HEK293 (cell line): ENCODE data around the gene CDC73.

Experiments used
- SETDB1 ChIP-seq: IDR thresholded peaks from one replicate; pipeline ENCODE4 v1.6.1; 2017; ENCODE audit warnings: mild to moderate bottlenecking, low read length, moderate library complexity, mixed read lengths; ENCODE audit not compliant: insufficient read length
- SP2 ChIP-seq: fragments of 450-650 bp; formaldehyde crosslinking; IDR thresholded peaks from 2 replicates; pipeline ENCODE4 v1.5.1; 2016; ENCODE audit warnings: missing biosample characterization, missing genetic modification characterization
- TCF7L2 ChIP-seq: IDR thresholded peaks from 2 replicates; pipeline ENCODE4 v1.6.1; 2011; ENCODE audit warnings: low read depth, mild to moderate bottlenecking, inconsistent platforms, low read length, moderate library complexity, borderline replicate concordance
- ZNF416 ChIP-seq: fragments of 450-650 bp; formaldehyde crosslinking; IDR thresholded peaks from 2 replicates; pipeline ENCODE4 v1.5.1; 2016; ENCODE audit warnings: missing biosample characterization, missing genetic modification characterization
- ZNF677 ChIP-seq: fragments of 450-650 bp; IDR thresholded peaks from 2 replicates; pipeline ENCODE4 v1.5.0; 2018; ENCODE audit warnings: missing biosample characterization, mild to moderate bottlenecking, missing genetic modification characterization, moderate library complexity
- ZNF76 ChIP-seq: fragments of 450-650 bp; formaldehyde crosslinking; IDR thresholded peaks from 2 replicates; pipeline ENCODE4; 2016; ENCODE audit warnings: low read depth, missing biosample characterization, missing genetic modification characterization, borderline replicate concordance
- TF ChIP-seq, protein P1 (sequence below): fragments of 450-650 bp; formaldehyde crosslinking; IDR thresholded peaks from 2 replicates; pipeline ENCODE4 v1.5.1; 2016; ENCODE audit warnings: missing biosample characterization, missing genetic modification characterization
- TF ChIP-seq, protein P2 (sequence below): fragments of 450-650 bp; formaldehyde crosslinking; IDR thresholded peaks from 2 replicates; pipeline ENCODE4 v1.5.1; 2017; ENCODE audit warnings: missing biosample characterization, mild to moderate bottlenecking, missing genetic modification characterization, moderate library complexity
- TF ChIP-seq, protein P3 (sequence below): fragments of 450-650 bp; formaldehyde crosslinking; optimal IDR thresholded peaks from 2 replicates; pipeline ENCODE3; 2016; ENCODE audit warnings: missing biosample characterization, mild to moderate bottlenecking, missing genetic modification characterization
- TF ChIP-seq, protein P4 (sequence below): sonication (generic); formaldehyde crosslinking; IDR thresholded peaks from 2 replicates; pipeline ENCODE4 v1.8.1; 2022; ENCODE audit warnings: mild to moderate bottlenecking, moderate library complexity, missing genetic modification reagents
- TF ChIP-seq, protein P5 (sequence below): fragments of 450-650 bp; formaldehyde crosslinking; IDR thresholded peaks from 2 replicates; pipeline ENCODE4 v1.5.1; 2016; ENCODE audit warnings: missing biosample characterization, missing genetic modification characterization

DNA sequence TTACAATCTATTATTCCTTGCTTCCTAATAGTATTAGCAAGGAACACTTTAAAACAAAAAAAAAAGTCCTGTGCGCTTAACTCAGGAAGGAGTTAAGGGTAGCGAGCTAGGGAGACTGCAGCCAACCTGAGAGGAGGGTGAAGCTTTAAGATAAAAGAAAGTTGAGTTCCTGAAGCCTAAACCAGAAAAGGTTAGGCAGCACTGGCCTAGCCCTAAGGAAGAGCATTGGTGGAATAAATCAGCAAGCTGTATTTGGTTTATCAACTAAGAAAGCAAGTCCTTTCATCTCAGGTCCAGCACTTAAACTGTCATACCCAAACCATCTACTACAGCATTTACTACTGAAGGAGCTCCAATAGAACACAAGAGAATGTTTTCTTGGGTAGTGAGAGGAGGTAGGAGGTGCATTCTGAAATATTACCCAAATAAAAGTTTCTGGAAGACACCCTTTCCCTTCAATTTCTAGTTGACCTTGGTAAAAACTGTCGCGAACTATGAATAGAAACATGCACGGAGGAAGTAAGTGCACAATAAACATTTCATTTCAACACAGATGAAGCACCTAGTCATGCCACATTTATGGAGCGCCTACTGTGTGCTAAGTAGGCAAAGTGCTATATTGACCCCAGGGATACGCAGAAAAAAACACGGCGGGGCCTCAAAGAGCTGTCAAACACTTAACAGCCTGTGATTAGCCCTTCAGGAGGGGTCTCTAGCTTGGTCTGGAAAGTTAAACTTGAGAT is 17.9 kb upstream of the CDC73 start:
- TF ChIP-seq, protein P1, sequence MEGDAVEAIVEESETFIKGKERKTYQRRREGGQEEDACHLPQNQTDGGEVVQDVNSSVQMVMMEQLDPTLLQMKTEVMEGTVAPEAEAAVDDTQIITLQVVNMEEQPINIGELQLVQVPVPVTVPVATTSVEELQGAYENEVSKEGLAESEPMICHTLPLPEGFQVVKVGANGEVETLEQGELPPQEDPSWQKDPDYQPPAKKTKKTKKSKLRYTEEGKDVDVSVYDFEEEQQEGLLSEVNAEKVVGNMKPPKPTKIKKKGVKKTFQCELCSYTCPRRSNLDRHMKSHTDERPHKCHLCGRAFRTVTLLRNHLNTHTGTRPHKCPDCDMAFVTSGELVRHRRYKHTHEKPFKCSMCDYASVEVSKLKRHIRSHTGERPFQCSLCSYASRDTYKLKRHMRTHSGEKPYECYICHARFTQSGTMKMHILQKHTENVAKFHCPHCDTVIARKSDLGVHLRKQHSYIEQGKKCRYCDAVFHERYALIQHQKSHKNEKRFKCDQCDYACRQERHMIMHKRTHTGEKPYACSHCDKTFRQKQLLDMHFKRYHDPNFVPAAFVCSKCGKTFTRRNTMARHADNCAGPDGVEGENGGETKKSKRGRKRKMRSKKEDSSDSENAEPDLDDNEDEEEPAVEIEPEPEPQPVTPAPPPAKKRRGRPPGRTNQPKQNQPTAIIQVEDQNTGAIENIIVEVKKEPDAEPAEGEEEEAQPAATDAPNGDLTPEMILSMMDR (tag by site-specific recombination) = no peak
- TF ChIP-seq SP2 (tag by site-specific recombination) = no peak
- TF ChIP-seq ZNF76 (tag by site-specific recombination) = no peak
- TF ChIP-seq, protein P2, sequence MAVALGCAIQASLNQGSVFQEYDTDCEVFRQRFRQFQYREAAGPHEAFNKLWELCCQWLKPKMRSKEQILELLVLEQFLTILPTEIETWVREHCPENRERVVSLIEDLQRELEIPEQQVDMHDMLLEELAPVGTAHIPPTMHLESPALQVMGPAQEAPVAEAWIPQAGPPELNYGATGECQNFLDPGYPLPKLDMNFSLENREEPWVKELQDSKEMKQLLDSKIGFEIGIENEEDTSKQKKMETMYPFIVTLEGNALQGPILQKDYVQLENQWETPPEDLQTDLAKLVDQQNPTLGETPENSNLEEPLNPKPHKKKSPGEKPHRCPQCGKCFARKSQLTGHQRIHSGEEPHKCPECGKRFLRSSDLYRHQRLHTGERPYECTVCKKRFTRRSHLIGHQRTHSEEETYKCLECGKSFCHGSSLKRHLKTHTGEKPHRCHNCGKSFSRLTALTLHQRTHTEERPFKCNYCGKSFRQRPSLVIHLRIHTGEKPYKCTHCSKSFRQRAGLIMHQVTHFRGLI = no peak
- no peak for TF ChIP-seq ZNF416
- TF ChIP-seq, protein P3, sequence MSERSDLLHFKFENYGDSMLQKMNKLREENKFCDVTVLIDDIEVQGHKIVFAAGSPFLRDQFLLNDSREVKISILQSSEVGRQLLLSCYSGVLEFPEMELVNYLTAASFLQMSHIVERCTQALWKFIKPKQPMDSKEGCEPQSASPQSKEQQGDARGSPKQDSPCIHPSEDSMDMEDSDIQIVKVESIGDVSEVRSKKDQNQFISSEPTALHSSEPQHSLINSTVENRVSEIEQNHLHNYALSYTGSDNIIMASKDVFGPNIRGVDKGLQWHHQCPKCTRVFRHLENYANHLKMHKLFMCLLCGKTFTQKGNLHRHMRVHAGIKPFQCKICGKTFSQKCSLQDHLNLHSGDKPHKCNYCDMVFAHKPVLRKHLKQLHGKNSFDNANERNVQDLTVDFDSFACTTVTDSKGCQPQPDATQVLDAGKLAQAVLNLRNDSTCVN (tag by site-specific recombination) = no peak
- no peak for TF ChIP-seq TCF7L2
- TF ChIP-seq SETDB1 = no peak
- TF ChIP-seq, protein P4, sequence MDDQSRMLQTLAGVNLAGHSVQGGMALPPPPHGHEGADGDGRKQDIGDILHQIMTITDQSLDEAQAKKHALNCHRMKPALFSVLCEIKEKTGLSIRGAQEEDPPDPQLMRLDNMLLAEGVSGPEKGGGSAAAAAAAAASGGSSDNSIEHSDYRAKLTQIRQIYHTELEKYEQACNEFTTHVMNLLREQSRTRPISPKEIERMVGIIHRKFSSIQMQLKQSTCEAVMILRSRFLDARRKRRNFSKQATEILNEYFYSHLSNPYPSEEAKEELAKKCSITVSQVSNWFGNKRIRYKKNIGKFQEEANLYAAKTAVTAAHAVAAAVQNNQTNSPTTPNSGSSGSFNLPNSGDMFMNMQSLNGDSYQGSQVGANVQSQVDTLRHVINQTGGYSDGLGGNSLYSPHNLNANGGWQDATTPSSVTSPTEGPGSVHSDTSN (CRISPR knock-in tag) = no peak
- TF ChIP-seq, protein P5, sequence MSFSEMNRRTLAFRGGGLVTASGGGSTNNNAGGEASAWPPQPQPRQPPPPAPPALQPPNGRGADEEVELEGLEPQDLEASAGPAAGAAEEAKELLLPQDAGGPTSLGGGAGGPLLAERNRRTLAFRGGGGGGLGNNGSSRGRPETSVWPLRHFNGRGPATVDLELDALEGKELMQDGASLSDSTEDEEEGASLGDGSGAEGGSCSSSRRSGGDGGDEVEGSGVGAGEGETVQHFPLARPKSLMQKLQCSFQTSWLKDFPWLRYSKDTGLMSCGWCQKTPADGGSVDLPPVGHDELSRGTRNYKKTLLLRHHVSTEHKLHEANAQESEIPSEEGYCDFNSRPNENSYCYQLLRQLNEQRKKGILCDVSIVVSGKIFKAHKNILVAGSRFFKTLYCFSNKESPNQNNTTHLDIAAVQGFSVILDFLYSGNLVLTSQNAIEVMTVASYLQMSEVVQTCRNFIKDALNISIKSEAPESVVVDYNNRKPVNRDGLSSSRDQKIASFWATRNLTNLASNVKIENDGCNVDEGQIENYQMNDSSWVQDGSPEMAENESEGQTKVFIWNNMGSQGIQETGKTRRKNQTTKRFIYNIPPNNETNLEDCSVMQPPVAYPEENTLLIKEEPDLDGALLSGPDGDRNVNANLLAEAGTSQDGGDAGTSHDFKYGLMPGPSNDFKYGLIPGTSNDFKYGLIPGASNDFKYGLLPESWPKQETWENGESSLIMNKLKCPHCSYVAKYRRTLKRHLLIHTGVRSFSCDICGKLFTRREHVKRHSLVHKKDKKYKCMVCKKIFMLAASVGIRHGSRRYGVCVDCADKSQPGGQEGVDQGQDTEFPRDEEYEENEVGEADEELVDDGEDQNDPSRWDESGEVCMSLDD (tag by site-specific recombination) = no peak
- TF ChIP-seq ZNF677 (tag by site-specific recombination) = no peak
